GM12872 (cell line): Measurements from ENCODE around the gene CHURC1.

Experiments
- TF ChIP-seq, protein P1 (sequence below): IDR thresholded peaks from 3 replicates; pipeline ENCODE4 v1.5.1; 2011; ENCODE audit warnings: low read depth, mild to moderate bottlenecking, low read length, moderate library complexity; ENCODE audit not compliant: insufficient read depth

CHURC1 gene

DNA sequence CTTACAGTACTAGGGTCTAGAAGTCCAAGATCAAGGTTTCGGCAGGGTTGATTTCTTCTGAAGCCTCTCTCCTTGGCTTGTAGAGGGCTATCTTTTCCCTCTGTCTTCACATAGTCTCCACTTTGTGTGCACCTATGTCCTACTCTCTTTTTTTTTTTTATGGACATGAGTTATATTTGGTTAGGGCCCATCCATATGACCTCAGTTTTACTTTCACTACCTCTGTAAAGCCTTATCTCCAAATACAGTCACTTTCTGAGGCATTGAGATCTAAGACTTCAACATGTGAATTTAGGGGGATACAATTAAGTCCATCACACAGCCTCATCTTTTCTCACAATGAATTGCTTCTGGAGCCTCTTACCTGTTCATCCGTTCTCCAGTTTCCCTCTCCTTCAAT, 28.7 kb upstream of the CHURC1 start:
- TF ChIP-seq, protein P1, sequence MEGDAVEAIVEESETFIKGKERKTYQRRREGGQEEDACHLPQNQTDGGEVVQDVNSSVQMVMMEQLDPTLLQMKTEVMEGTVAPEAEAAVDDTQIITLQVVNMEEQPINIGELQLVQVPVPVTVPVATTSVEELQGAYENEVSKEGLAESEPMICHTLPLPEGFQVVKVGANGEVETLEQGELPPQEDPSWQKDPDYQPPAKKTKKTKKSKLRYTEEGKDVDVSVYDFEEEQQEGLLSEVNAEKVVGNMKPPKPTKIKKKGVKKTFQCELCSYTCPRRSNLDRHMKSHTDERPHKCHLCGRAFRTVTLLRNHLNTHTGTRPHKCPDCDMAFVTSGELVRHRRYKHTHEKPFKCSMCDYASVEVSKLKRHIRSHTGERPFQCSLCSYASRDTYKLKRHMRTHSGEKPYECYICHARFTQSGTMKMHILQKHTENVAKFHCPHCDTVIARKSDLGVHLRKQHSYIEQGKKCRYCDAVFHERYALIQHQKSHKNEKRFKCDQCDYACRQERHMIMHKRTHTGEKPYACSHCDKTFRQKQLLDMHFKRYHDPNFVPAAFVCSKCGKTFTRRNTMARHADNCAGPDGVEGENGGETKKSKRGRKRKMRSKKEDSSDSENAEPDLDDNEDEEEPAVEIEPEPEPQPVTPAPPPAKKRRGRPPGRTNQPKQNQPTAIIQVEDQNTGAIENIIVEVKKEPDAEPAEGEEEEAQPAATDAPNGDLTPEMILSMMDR, result no peak

DNA sequence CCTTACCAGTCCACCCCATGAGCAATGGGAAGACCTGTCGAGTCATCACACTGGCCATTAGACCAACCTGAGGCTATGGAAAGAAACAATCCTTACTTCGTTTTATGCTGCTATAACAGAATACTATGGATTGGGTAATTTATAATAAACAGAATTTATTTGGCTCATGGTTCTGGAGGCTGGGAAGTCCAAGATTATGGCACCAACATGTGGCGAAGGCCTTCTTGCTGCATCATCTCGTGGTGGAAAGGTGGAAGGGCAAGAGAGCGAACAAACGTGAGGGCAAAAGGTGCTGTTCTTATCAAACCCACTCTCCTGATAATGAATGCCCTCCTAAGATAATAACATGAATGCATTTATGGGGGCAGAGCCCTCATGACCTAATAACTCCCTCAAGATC, 24.9 kb upstream of the CHURC1 start:
- TF ChIP-seq, protein P1, result no peak

DNA sequence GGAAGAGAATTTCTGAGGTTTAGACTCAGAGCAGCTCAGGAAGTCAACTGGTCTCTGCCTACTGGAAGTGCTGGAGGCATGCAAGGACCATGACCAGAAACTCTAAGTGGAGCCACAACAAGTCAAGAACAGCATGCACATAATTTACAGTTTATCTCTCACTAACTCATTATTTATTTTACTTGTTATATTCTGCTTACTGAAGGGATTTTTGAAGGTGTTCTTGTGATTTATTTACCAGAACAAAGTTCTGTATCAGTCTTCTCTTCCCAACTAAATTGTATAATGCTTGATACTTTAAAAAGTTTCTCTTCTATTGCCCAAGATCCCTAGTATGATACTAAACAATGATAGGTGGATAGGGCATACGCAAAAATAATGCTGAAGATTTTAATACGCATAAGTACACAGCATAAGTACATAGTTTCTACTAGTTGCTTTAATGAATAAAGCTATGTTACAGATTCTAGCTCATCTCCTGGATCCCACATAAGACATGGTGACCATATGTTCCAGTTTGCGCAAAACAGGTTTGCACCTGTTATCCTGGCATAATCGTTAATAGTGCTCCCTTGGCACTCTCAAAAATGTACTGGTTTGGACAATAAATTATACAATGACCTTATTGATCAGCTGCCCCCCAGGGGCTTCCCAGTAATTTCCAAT, 22.9 kb upstream of the CHURC1 start:
- TF ChIP-seq, protein P1, result no peak

DNA sequence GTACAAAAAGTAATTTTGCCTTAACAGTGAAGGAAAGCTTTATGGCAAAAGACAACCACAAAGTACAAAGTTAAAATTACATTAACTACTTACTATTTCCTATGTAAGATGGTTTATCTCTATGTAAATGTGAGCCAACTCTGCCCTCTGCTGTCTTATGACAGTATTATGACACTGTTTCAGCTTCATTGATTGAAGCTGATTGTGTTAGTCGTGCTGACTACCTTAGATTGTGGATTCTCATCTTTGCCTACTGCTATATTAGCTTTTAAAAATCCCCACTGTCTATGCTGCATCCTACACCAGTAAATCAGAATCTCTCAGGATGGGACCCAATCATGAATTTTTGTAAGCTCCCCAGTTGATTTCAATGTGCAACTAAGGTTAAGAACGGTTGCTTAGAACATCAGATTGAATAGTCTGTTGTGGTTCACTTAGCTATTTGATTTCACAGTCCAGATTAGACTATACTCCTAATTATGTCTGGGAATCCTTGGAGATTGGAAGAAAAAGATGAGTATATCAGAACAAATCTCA, 22.3 kb upstream of the CHURC1 start:
- TF ChIP-seq, protein P1, result peak; percentile 52; the same call in 2 of the 3 replicates

DNA sequence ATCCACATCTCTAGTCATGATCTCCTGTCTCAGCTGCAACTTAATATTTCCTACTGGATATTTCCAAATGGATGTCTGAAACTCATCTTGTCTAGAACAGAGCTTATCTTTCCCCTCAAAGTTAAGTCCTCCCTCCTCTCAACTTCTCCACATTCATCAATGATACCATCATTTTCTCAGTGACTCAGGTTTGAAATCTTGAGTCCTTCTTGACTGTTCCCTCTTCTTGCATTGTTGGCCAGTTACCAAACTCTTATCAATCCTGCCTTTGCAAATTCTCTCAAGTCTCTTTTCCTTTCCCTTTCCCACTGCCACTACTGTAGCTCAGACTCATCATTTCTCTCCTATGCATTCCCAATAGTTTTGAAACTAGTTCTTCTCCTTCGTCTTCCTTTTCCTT, 14.3 kb upstream of the CHURC1 start:
- TF ChIP-seq, protein P1, result no peak

DNA sequence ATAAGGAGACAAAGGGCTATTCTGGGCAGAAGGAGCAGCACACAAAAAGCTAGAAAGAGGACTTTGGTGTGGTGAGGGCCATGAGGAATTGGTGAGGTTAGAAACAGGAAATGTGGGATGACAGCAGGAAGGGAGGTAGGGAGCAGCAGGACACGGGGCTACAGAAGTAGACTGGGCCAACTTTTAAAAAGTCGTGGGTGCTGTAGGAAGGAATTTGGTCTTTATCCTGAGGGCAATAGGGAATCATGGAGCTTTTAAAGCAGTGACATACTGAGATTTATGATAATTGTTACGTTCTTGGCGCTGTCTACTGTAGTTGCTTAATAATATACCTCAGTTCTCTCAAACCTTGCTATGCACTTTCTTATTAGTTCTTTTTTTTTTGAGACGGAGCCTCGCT, 8.2 kb upstream of the CHURC1 start:
- TF ChIP-seq, protein P1, result no peak

DNA sequence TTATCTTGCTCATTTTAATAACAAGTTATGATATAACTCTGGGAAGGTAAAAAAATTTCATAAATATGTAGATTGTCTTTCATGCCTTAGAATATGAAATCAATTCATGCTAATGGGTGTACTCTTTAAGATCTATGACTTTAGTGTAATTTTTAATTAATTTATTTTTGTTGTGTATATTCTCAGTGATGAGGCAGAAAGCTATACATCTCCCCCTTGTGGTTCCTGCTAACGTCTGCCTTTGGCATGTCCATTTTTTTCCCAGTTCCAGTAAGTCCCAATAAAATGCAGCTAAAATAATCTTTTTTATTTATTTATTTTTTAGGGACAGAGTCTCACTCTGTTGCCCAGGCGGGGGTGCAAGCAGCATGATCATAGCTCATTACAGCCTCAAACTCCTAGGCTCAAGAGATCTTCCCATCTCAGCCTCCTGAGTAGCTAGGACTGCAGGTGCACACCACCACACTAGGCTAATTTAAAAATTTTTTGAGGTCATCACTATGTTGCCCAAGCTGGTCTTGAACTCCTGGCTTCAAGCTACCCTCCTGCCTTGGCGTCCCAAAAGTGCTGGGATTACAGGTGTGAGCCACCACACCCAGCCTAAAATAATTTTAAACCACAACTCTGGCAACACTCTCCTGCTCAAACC, 3.3 kb upstream of the CHURC1 start:
- TF ChIP-seq, protein P1, result peak; percentile 32; the same call in 1 of the 3 replicates
